GM10266 (cell line): Measurements from ENCODE around the gene SF3B5.

ENCODE experiments used
- DNase-seq: peaks from one replicate; pipeline ENCODE4 v3.0.0; 2012; ENCODE audit errors: extremely low spot score
- TF ChIP-seq, protein P1 (sequence below): IDR thresholded peaks from 2 replicates; pipeline ENCODE4 v1.5.1; 2012; ENCODE audit warnings: mild to moderate bottlenecking, low read depth; ENCODE audit not compliant: control insufficient read depth, insufficient read depth; ENCODE audit errors: missing control alignments

The SF3B5 gene

DNA sequence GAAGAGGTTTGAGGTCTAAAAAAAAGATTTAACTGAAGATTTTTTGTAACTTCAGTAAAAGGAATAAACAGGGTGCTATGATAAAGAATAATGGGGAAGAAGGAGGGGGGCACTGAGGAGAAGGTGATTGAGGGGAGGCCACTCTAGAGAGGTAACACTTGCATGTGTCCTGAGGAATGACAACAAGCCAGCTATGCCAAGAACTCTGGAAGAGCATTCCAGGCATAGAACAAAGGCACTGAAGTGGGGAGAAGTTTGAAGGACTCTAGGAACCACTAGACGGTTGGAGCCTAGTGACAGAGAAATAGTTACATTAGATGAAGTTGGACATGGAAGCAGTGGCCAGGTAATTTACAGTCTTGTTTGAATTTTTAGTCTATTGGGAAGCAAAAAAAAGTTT lies 10.8 kb upstream of the SF3B5 start:
- TF ChIP-seq, protein P1, sequence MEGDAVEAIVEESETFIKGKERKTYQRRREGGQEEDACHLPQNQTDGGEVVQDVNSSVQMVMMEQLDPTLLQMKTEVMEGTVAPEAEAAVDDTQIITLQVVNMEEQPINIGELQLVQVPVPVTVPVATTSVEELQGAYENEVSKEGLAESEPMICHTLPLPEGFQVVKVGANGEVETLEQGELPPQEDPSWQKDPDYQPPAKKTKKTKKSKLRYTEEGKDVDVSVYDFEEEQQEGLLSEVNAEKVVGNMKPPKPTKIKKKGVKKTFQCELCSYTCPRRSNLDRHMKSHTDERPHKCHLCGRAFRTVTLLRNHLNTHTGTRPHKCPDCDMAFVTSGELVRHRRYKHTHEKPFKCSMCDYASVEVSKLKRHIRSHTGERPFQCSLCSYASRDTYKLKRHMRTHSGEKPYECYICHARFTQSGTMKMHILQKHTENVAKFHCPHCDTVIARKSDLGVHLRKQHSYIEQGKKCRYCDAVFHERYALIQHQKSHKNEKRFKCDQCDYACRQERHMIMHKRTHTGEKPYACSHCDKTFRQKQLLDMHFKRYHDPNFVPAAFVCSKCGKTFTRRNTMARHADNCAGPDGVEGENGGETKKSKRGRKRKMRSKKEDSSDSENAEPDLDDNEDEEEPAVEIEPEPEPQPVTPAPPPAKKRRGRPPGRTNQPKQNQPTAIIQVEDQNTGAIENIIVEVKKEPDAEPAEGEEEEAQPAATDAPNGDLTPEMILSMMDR = no peak
- DNase-seq = no peak

DNA sequence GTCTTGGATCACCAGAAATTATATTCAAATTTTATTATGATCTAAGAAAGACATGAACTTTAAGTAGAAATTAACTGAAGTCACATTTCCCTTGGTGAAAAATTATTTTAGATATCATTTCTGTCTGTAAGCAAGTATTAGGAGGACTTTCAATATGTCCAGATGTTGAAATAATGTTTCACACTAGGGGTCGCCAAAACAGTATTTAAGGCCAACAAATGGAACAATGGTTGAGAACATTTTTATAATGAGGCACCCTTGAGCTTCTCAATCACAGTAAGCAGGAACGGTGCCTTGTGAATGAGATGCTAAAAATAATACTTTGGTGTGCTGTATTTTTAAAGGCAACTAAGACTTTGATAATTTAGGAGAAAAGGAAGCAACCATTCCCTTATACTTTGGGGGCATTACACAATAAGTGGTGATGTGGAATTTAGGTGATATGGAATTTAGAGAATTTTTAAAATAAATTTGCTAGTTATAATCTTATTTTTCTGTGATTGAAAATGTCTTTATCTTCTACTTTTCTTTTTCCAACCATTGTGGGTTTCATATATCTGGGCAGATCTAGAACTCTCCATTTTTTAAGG lies 9.6 kb upstream of the SF3B5 start:
- TF ChIP-seq, protein P1 = peak; percentile 70
- peak; percentile 66 for DNase-seq

DNA sequence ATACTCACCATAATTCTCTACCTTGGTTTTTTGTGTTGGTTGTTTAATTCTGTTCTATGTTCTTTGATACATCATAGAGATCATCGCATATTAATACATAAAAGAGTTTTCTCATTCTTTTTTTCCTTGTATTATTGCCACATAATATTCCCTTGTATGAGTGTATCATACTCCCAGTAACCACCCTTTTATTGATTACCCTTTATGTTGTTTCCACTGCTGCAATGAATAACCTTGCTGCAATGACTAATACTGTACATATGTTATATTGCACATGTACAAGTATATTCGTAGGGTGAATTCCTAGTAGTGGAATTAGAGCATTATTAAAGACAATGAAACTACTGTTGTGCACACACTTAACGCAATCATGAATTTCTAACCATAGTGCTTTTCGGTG lies 9.1 kb upstream of the SF3B5 start:
- TF ChIP-seq, protein P1 = no peak
- DNase-seq = no peak

DNA sequence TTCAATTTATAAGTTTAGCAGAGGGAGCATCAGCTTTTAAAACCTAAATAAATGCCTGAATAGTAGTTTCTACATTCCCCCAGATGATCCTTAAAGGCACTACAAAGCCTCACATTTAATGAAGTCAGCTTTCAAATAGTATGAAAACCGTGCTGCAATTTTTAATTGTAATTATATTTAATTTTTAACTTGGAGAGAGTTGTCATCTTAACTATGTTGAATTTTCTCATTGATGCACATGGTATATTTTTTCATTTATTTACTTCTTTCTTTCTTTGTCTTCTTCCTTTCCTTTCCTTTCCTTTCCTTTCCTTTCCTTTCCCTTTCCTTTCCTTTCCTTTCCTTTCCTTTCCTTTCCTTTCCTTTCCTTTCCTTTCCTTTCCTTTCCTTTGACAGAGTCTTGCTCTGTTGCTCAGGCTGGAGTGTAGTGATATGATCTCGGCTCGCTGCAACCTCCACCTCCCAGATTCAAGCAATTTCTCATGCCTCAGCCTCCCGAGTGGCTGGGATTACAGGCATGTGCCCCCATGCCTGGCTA lies 7.7 kb upstream of the SF3B5 start:
- DNase-seq = no peak
- TF ChIP-seq, protein P1 = no peak

DNA sequence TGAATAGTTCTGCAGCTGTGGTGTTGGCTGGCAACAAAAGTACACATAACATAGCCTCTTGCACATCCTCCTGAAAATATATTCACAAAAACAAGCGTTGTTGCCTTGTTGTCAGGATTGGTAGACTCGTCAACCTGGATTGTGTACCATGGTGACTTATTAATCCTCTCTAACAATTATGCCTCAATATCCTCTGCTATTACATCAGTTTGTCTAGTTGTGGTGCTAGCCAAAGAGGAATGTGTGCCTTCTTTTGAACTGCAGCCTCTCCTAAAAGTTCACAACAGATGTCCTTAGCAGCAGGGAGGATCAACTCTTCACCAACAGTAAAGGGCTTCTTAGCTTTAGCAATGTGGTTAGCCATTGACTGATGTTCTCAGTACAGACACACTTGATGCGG lies 3.6 kb upstream of the SF3B5 start:
- TF ChIP-seq, protein P1 = no peak
- no peak for DNase-seq

DNA sequence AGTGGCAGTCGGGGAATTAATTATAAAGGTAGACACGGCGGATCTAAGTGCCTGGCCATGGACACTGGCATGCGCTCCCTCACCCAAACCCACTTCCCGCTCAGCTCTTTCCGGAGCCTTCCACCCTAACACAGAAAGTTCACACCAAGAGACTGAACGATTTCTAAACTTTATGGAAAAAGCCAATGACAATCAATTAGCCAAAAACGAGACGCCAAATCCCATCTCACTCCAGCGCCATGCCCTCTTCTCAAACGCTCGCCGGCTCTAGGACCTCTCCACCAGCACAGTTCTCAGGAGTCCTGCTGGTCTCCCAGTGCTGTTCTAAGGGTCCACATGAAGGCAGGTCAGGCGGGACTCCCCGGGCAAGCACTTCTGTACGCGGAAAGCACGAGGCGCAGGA lies 641 bp downstream of the SF3B5 start:
- TF ChIP-seq, protein P1 = no peak
- DNase-seq = no peak

DNA sequence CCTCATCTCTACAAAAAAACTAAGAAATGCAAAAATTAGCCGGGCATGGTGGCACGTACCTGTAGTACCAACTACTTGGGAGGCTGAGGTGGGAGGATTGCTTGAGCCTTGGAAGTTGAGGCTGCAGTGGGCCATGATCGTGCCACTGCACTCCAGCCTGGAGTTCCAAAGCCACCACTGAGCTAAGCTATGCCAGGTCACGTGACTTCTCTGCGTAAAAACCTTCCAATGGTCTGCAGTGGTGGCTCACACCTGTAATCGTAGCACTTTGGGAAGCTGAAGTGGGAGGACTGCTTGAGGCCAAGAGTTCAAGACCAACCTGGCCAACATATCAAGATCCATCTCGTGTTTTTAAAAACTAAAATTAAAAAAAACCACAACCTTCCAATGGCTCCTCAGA lies 1.7 kb downstream of the SF3B5 start:
- TF ChIP-seq, protein P1 = no peak
- DNase-seq = no peak
